Endothelial cell of umbilical vein (primary cell): ENCODE measurements around the gene EVA1A. TPM values are rescaled to one million over a fixed set of nuclear protein-coding genes. Genes with fewer than 3 reads are reported as not detected.

Experiments
- BruUV-seq: library from RNA; stranded (reverse); fragments of 400-500 nt; replicated peaks from 2 replicates; lab custom pipeline; 2021; lab: Mats Ljungman, UMichigan
- CTCF ChIA-PET: fragments of 300-600, 350-600 bp; sonication (Branson Sonifier 250); formaldehyde crosslinking; loops from one replicate; lab custom pipeline; 2021; ENCODE audit warnings: antibody characterized with exemption, inconsistent platforms; lab: Charles Lee
- POLR2A ChIA-PET: fragments of 300-600, 350-600 bp; sonication (Branson Sonifier 250); formaldehyde crosslinking; loops from one replicate; lab custom pipeline; 2021; ENCODE audit warnings: antibody characterized with exemption, inconsistent platforms; lab: Charles Lee
- DNase-seq: peaks from one replicate; pipeline ENCODE4 v3.0.0-alpha.2; 2011; ENCODE audit warnings: low read depth, low spot score
- FAIRE-seq: peaks from 2 replicates; lab custom pipeline; 2011; peaks lifted over from hg19 to GRCh38; lab: Jason Lieb, UNC
- H2AFZ ChIP-seq: 2 replicates; pipeline ENCODE4 v1.6.0; 2012; ENCODE audit warnings: low read depth, low read length, control low read depth, inconsistent platforms
- H3K27ac ChIP-seq: 2 replicates; pipeline ENCODE4 v1.5.1; 2011; ENCODE audit warnings: low read depth, mild to moderate bottlenecking, control low read depth, low read length, moderate library complexity; ENCODE audit not compliant: insufficient read depth
- H3K27me3 ChIP-seq, 2 experiments: 2 replicates each; pipeline versions ENCODE4 v1.6.0 to v1.6.1; 2011; ENCODE audit warnings: low read length in 2 of 2, mixed read lengths in 1 of 2; ENCODE audit not compliant: control insufficient read depth in 2 of 2, insufficient read depth in 2 of 2
- H3K36me3 ChIP-seq, 2 experiments: 2 replicates in 1 of 2; 3 replicates in 1 of 2; pipeline ENCODE4 v1.5.1; 2011; ENCODE audit warnings: low read length in 2 of 2, mild to moderate bottlenecking in 1 of 2, moderate library complexity in 1 of 2; ENCODE audit not compliant: control insufficient read depth in 2 of 2, insufficient read depth in 2 of 2; ENCODE audit errors: extremely low read depth in 1 of 2
- H3K4me1 ChIP-seq: 3 replicates; pipeline ENCODE4 v1.5.1; 2011; ENCODE audit warnings: mild to moderate bottlenecking, low read length; ENCODE audit not compliant: control insufficient read depth, insufficient read depth; ENCODE audit errors: extremely low read depth
- H3K4me2 ChIP-seq: 2 replicates; pipeline ENCODE4 v1.6.1; 2011; ENCODE audit warnings: low read length, control low read depth, mixed read lengths; ENCODE audit not compliant: insufficient read depth
- H3K4me3 ChIP-seq, 3 experiments: fragments of 200-600 bp in 1 of 3; sonication (generic), shearing (Covaris generic) in 1 of 3; replicated peaks in 1 of 3; 2 replicates each; pipeline ENCODE4 v1.5.1; 2011 to 2016; ENCODE audit warnings: control low read depth in 3 of 3, low read length in 3 of 3, mild to moderate bottlenecking in 2 of 3, inconsistent platforms in 1 of 3, low read depth in 1 of 3, moderate library complexity in 1 of 3; ENCODE audit not compliant: insufficient read depth in 1 of 3
- H3K79me2 ChIP-seq: 2 replicates; pipeline ENCODE4 v1.6.0; 2012; ENCODE audit warnings: low read length, inconsistent platforms; ENCODE audit not compliant: control insufficient read depth, insufficient read depth
- H3K9ac ChIP-seq: replicated peaks from 2 replicates; pipeline ENCODE3; 2011; ENCODE audit warnings: low read length, control low read depth; ENCODE audit not compliant: insufficient read depth; ENCODE audit errors: extremely low read depth
- H3K9me1 ChIP-seq: replicated peaks from 3 replicates; pipeline ENCODE4 v1.6.0; 2011; ENCODE audit warnings: mild to moderate bottlenecking, low read length; ENCODE audit not compliant: control insufficient read depth, insufficient read depth; ENCODE audit errors: extremely low read depth
- H3K9me3 ChIP-seq: replicated peaks from 2 replicates; pipeline ENCODE4 v1.5.1; 2012; ENCODE audit warnings: low read length, inconsistent platforms; ENCODE audit not compliant: control insufficient read depth, insufficient read depth
- H4K20me1 ChIP-seq: replicated peaks from 2 replicates; pipeline ENCODE3; 2011; ENCODE audit warnings: mild to moderate bottlenecking, low read length; ENCODE audit not compliant: control insufficient read depth, insufficient read depth; ENCODE audit errors: extremely low read depth
- CTCF ChIP-seq, 2 donors: IDR thresholded peaks; 1 replicate in 1 of 2; 2 replicates in 1 of 2; pipeline ENCODE4 v1.5.1; 2011; ENCODE audit warnings: low read length in 2 of 2, mild to moderate bottlenecking in 2 of 2, moderate library complexity in 2 of 2, control low read depth in 1 of 2, inconsistent platforms in 1 of 2, low read depth in 1 of 2; ENCODE audit not compliant: insufficient read depth in 1 of 2; ENCODE audit errors: extremely low read depth in 1 of 2
- EZH2 ChIP-seq: IDR thresholded peaks from 2 replicates; pipeline ENCODE4 v1.6.1; 2012; ENCODE audit warnings: borderline replicate concordance, low read depth, mild to moderate bottlenecking, moderate library complexity, low read length, inconsistent platforms; ENCODE audit not compliant: severe bottlenecking
- FOS ChIP-seq: IDR thresholded peaks from 2 replicates; pipeline ENCODE4 v1.6.1; 2011; ENCODE audit warnings: mild to moderate bottlenecking, low read length, moderate library complexity, borderline replicate concordance; ENCODE audit not compliant: insufficient read depth
- GATA2 ChIP-seq: IDR thresholded peaks from 2 replicates; pipeline ENCODE4 v1.7.0; 2011; ENCODE audit warnings: low read depth, mild to moderate bottlenecking, moderate library complexity, mixed read lengths, low read length; ENCODE audit not compliant: insufficient read length, insufficient read depth
- JUN ChIP-seq: IDR thresholded peaks from 2 replicates; pipeline ENCODE4 v1.6.1; 2011; ENCODE audit warnings: borderline replicate concordance, low read depth; ENCODE audit not compliant: insufficient read length, insufficient read depth
- MAX ChIP-seq: IDR thresholded peaks from 2 replicates; pipeline ENCODE4 v1.6.1; 2011; ENCODE audit not compliant: insufficient read depth, insufficient read length
- MYC ChIP-seq: IDR thresholded peaks from one replicate; pipeline ENCODE4 v1.6.1; 2011; ENCODE audit warnings: mild to moderate bottlenecking, low read depth, low read length
- POLR2A ChIP-seq: IDR thresholded peaks from 2 replicates; pipeline ENCODE4 v1.6.1; 2012; ENCODE audit warnings: low read depth, mild to moderate bottlenecking, control low read depth, low read length
- POLR2AphosphoS5 ChIP-seq: IDR thresholded peaks from 2 replicates; pipeline ENCODE4 v1.6.1; 2012; ENCODE audit warnings: low read depth, mild to moderate bottlenecking, control low read depth, low read length, moderate library complexity; ENCODE audit not compliant: insufficient read depth
- dilution Hi-C: fragments of 300-500 bp; cut with MboI; formaldehyde crosslinking; loops from one replicate; pipeline ENCODE4 v1.15.0; 2019; ENCODE audit warnings: low sequenced_read_pairs; ENCODE audit not compliant: extremely low pct_ligation_motif_present
- intact Hi-C: fragments of 100-400 bp; cut with micrococcal nuclease; formaldehyde crosslinking; loops from one replicate; pipeline ENCODE4 v1.10.0; 2022
- polyA plus RNA-seq, 4 experiments: library from polyadenylated mRNA; depleted of rRNA in 3 of 4; stranded (reverse) in 3 of 4; unstranded in 1 of 4; fragments of >200 nt; gene quantifications; 2 replicates each; pipeline versions ENCODE4 v1.2.1 to v1.2.3, GENCODE V29; 2011 to 2012; ENCODE audit warnings: missing spikeins in 1 of 4
- total RNA-seq: library from RNA; stranded (reverse); gene quantifications from 2 replicates; pipeline ENCODE4 v1.2.3, GENCODE V29; 2021

EVA1A gene
- total and polyA plus RNA-seq, 2 donors (not counting 3 experiments of a cell fraction or from before 2014, with no cell fraction given) = 52.6 to 66.5 TPM

- Histone ChIP-seq H2AFZ (no peak overlapping the region), H3K79me2 (no peaks in the 10 kb centered on the region), H3K4me3 (no peak overlapping the region), H4K20me1 (no peaks in the 10 kb centered on the region), H3K9me3 (no peaks in the 10 kb centered on the region), H3K9me1 (no peaks in the 10 kb centered on the region), H3K4me1 (no peaks in the 10 kb centered on the region), H3K36me3 (no peaks in the 10 kb centered on the region), H3K27me3 (peaks cover 15 to 22% of the 10 kb centered on the region in 2 experiments), H3K9ac (no peak overlapping the region), H3K27ac (no peak overlapping the region), H3K4me2 (no peak overlapping the region)
- dilution Hi-C loops (loop anchor here (25.0 kb wide), 1 partner anchor 155 kb away; no protein-coding TSS in a partner anchor), intact Hi-C loops (no loop called here)
- POLR2A ChIA-PET = no interaction called here
- FAIRE-seq (no peak), DNase-seq (no peak)
- TF ChIP-seq EZH2 (no peak), GATA2 (no peak), MAX (no peak), CTCF (IDR thresholded peaks at IDR 0.05; ENCODE audit: extremely low read depth in 1 of 2, insufficient read depth in 1 of 2, low read depth in 1 of 2, low read length in 2 of 2) (no peak), POLR2AphosphoS5 (no peak), JUN (no peak), MYC (no peak), POLR2A (no peak), FOS (no peak)
- BruUV-seq = no TSS peak
- CTCF ChIA-PET = interaction anchor here (0.6 to 1.2 kb wide), 2 partner anchors 171 kb away, joined by 3 to 5 read pairs; no protein-coding TSS in a partner anchor
Observed at GRCh38 chr2:75456825-75457224, 103.9 kb downstream of the EVA1A start.
